Measurements from ENCODE around the gene DUSP14.
"Not testable (repeated sequence)": the region's sequence is repeated elsewhere in the genome, so short reads cannot be mapped to it uniquely, and the experiment has no call there.

DUSP14 gene

DNA sequence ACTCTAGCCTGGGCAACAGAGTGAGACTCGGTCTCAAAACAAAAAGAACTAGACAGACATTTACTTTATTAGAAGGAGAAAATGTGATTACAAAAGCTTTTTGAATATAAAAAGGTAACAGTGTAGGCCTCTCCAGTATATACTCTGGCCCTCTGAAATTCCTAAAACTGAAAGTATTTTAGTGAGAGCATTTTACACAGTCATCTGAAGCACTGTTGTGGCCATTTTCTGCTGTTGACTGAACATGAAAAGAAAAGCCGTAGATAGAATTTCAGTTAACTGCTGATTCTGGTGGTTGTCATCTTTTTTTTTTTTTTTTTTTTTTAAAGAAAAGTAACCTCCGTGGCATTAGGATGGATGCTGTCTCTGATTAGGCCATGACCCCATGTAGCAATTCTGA, 15.6 kb downstream of the DUSP14 start:
- TF ChIP-seq, protein P1, sequence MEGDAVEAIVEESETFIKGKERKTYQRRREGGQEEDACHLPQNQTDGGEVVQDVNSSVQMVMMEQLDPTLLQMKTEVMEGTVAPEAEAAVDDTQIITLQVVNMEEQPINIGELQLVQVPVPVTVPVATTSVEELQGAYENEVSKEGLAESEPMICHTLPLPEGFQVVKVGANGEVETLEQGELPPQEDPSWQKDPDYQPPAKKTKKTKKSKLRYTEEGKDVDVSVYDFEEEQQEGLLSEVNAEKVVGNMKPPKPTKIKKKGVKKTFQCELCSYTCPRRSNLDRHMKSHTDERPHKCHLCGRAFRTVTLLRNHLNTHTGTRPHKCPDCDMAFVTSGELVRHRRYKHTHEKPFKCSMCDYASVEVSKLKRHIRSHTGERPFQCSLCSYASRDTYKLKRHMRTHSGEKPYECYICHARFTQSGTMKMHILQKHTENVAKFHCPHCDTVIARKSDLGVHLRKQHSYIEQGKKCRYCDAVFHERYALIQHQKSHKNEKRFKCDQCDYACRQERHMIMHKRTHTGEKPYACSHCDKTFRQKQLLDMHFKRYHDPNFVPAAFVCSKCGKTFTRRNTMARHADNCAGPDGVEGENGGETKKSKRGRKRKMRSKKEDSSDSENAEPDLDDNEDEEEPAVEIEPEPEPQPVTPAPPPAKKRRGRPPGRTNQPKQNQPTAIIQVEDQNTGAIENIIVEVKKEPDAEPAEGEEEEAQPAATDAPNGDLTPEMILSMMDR (conservative IDR thresholded peaks at IDR 0.05; ENCODE audit: low read depth, low read length) = no peak
- no peak overlapping the region for H3K4me3 ChIP-seq (ENCODE audit: low read length)
- DNase-seq (ENCODE audit: low read depth) = no peak

DNA sequence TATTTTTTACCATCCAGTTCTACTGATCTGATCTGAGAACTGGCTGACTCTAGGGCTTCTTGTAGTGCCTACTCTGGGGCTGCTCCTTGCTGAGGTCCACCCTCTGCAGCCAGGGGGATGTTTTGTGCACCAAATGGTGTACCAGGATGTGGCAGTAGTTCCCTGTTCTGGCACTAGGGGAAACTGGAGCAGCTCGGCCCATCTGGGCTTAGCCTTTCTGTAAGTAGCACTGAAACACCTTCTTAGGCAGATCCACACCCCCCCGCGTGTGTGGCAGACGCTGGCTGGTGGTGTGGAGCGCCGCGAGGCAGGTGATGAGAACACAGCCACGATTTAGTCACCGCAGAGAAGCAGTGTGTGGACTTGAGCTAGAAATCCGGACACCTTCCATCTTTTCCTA, 17.0 kb downstream of the DUSP14 start:
- no peak overlapping the region for H3K4me3 ChIP-seq (ENCODE audit: low read length)
- DNase-seq (ENCODE audit: low read depth) = no peak
- TF ChIP-seq, protein P1 (conservative IDR thresholded peaks at IDR 0.05; ENCODE audit: low read depth, low read length) = peak; percentile 70

DNA sequence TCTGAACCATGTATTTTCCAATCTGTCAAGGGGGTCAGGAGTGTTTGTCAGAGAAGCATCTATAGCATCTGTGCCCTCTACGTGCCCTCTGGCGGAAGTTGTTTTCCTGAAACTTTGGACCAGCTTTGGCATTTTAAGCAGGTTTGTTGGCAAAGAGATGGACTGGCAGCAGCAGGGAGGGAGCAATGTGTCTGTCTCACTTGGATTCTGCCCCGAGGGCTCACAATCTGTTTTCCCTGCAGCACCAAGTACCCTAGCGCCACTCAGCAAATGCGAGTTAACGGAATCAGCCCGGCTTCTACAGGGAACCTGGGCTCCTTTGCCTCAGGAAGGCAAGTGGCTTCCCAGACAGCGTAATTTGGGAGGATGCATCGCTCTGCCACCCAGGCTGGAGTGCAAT, 17.4 kb downstream of the DUSP14 start:
- H3K4me3 ChIP-seq (ENCODE audit: low read length) = no peak overlapping the region
- TF ChIP-seq, protein P1 (conservative IDR thresholded peaks at IDR 0.05; ENCODE audit: low read depth, low read length) = no peak
- DNase-seq (ENCODE audit: low read depth) = no peak

DNA sequence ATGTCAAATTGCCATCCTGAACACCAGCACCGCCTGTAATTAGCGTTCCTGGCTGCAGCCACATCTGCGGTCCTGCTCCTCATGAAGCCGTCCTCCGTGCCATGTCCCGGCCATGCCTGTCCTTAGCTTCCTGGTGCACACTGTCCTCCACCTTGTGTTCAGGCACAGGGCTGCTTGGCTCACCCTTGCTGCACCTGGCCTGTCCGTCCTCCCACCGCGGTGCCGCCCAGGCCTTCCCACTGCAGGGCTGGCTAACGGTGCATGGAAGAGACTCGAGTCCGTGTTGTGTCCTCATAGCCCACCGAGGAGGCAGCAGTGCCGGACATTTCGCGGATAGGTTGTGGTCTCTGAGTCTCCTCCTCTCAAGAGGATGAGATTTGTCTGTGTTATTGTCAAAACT, 20.4 kb downstream of the DUSP14 start:
- DNase-seq (ENCODE audit: low read depth) = no peak
- TF ChIP-seq, protein P1 (conservative IDR thresholded peaks at IDR 0.05; ENCODE audit: low read depth, low read length) = no peak
- H3K4me3 ChIP-seq (ENCODE audit: low read length) = no peak overlapping the region

DNA sequence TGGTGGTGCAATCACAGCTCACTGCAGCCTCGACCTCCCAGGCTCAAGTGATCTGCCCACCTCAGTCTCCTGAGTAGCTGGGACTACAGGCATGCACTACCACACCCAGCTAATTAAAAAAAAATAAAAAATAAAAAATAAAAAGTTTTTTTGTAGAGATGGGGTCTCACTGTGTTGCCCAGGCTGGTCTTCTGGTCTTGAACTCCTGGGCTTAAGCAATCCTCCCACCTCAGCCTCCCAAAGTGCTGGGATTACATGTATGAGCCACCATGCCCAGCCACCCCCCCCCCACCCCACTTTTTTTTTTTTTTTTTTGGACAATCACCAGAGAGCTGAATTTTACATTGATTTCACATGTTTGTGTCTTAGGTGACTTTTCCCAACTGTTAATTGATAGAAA, 22.0 kb downstream of the DUSP14 start:
- not testable (repeated sequence) for DNase-seq (ENCODE audit: low read depth); H3K4me3 ChIP-seq (ENCODE audit: low read length)

DNA sequence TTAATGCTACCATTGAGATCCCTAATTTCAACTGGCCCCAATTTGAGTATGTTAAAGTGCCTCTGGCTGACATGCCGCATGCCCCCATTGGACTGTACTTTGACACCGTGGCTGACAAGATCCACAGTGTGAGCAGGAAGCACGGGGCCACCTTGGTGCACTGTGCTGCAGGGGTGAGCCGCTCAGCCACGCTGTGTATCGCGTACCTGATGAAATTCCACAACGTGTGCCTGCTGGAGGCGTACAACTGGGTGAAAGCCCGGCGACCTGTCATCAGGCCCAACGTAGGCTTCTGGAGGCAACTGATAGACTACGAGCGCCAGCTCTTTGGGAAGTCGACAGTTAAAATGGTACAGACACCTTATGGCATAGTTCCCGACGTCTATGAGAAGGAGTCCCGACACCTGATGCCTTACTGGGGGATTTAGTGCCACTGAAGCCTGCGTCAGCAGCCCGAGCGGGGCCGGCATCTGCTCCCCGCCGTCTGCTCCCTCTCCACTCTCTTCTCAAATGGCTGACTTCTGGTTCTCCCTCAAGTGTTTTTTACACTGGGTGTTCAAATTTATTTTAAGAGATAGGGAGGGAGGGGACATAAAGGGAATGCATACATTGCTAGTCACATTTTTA, 22.9 kb downstream of the DUSP14 start:
- no peak overlapping the region for H3K4me3 ChIP-seq (ENCODE audit: low read length)
- DNase-seq (ENCODE audit: low read depth) = no peak
- TF ChIP-seq, protein P1 (conservative IDR thresholded peaks at IDR 0.05; ENCODE audit: low read depth, low read length) = no peak

DNA sequence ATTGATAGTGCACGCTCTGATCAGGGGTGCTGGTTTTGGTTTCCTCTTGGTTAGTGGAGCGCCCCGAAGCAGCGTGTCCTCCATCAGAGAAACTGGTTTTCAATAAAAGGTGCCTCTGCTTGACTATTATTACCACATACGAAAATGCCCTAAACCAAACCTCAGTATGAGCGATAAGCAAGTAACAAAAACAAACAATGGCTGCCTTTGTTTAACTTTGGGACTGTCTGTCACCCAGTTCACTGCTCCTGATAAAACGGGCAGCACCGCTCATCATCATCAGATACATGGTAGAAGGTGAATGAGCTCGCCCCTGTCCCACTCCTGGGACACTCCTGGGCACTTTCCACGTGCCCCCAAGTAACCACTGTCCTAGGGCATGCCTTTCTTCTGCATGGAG, 24.0 kb downstream of the DUSP14 start:
- TF ChIP-seq, protein P1 (conservative IDR thresholded peaks at IDR 0.05; ENCODE audit: low read depth, low read length) = no peak
- no peak for DNase-seq (ENCODE audit: low read depth)
- no peak overlapping the region for H3K4me3 ChIP-seq (ENCODE audit: low read length)
